GM19099 (cell line): Measurements from ENCODE around the gene STK40.

Experiments used
- POLR2A ChIP-seq: IDR thresholded peaks from 3 replicates; pipeline ENCODE4 v1.6.1; 2011; ENCODE audit warnings: low read depth; ENCODE audit not compliant: insufficient read length; ENCODE audit errors: extremely low read depth

Gene STK40

GRCh38 chr1:36345353-36345752 lies 40.4 kb downstream of the STK40 start:
- no peak for TF ChIP-seq POLR2A

DNA sequence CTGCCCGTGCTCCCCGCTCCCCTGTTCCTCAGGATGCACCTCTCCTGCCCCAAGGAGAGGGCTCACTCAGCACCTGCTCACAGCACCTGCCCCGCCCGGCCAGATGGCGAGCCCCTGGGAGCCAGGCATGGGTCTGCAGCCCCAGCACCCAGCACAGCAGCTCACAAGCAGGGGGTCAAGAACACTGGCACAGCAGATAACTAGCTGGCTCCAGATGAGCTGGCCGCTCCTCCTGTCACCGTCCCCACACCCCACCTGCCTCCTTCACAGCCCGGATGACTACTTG lies 41.4 kb downstream of the STK40 start:
- TF ChIP-seq POLR2A, result no peak

GRCh38 chr1:36343651-36344394 lies 41.9 kb downstream of the STK40 start:
- TF ChIP-seq POLR2A, result no peak

DNA sequence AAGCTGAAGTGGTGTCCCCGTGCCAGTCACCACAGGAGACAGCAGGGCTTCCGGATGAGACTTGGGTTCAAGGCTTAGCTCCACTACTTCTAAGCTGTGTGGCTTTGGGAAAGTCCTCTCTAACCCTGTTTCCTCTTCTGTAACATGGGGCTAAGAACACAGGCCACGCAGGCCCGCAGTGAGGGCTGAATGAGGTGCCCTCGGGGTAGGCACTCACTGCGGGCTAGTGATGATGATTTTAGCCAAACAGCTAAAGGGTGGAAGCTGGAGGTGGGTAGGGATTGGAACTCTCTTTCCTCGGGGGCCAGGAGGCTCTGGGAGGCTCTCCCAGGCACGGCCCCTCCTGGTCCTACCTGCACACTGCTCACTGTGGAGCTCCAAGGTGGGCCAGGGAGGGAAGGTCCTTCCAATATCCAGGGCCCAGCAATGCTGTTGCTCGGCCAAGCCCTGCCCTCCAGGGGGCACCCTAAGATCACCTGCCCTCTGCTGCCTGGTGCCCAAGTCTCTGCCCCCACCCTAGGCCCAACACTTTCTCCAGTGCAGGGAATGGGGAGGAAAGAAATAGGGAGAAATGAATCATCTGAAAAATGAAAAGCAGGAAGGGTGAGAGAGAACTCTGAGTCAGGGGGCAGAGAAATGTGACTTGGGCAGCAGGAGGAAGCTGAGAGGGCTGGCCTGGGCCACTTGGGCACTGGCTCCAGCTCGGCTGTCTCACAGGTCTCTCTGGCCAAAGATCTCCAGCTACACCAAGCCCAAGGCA lies 43.1 kb downstream of the STK40 start:
- no peak for TF ChIP-seq POLR2A

GRCh38 chr1:36341626-36342320 lies 44.0 kb downstream of the STK40 start:
- TF ChIP-seq POLR2A, result no peak

DNA sequence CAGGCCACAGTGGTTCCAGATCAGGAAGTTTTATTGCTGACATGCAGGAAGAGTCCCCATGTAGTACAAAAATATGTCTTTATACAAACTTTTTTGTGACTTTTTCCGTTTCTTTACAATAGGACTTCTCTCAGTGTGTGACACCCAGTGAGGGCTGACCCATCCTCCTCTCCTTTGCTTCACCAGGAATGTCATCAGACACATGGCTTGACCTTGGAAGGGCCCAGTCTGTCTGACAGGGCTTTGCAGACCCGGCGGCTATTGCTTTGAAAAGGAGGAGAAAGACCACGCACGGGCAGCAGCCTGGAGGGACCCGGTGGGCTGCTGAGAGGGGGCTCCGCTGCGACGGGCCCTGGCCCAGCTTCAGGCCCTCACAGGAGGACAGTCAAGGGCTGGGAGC lies 46.1 kb downstream of the STK40 start:
- TF ChIP-seq POLR2A, result no peak

GRCh38 chr1:36339215-36339614 lies 46.5 kb downstream of the STK40 start:
- TF ChIP-seq POLR2A, result no peak

- TF ChIP-seq POLR2A, result no peak
Measured at GRCh38 chr1:36337830-36338229, 47.9 kb downstream of the STK40 start.

DNA sequence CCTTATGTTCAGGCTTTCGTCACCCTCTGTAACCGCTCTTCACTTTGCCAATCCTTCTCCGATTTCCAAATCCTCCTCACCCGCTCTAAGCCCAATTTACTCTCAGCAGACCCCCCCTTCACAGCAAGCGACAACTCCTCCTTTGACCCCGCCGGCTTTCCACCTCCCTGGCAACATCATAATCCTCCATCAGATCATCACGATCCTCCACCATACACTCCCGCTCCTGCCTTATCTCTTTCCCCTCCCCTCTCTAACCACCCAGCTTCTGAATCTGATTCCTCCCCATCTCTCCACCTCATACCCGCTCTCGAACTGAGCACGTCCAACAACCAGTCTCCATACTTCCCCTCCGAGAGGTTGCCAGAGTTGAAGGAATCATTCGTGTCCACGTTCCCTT lies 54.8 kb downstream of the STK40 start:
- TF ChIP-seq POLR2A, result no peak

GRCh38 chr1:36329817-36330216 lies 55.9 kb downstream of the STK40 start:
- no peak for TF ChIP-seq POLR2A

DNA sequence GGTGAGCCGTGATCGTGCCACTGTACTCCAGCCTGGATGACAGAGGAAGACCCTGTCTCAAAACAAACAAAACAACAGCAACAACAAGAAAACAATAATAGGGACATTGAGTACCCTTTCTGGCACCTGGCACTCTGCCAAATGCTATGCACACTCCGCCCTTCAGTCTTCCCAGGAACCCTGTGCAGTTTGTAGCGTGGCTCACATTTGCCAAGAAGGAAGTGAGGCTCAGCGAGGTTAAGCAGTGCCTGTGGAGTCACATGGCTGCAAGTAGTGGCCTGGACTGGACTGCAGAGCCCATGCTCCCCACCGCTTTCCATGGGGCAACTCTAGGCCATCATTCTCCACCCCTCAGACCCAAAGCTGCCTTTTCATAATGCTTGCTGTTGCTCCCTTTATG lies 57.0 kb downstream of the STK40 start:
- TF ChIP-seq POLR2A, result no peak

- no peak for TF ChIP-seq POLR2A
Measured at GRCh38 chr1:36328088-36328480, 57.6 kb downstream of the STK40 start.

DNA sequence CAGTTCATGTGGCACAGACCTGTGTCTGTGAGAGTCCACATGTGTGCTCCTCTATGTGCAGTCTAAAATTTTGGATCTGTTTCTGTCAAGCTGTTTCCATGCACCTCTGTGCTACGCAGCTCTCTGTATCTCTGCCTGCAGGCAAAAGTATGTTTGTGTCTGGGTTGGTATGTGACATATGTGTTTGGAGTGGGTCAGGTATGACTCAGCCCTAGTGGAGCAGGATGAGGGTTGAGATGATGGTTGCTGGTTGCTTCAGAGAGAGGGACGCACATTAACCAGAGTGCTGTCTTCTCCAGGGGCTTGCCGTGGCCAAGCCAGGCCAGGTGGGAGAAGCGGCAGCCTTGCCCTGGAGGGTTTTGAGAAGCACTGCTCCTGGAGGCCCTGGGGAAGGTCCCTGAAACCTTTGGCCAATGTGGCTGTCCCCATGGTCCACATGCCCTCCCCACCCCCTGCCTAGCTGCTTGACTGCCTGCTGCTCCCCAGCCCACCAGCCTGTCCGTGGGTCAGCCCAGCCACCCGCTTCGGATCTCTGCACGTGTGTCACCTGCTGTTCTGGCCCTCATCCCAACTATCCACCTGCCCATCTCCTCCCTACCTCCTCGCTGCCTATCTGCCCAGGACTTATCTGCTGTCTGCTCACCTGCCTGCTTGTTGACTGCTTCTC lies 58.2 kb downstream of the STK40 start:
- no peak for TF ChIP-seq POLR2A

DNA sequence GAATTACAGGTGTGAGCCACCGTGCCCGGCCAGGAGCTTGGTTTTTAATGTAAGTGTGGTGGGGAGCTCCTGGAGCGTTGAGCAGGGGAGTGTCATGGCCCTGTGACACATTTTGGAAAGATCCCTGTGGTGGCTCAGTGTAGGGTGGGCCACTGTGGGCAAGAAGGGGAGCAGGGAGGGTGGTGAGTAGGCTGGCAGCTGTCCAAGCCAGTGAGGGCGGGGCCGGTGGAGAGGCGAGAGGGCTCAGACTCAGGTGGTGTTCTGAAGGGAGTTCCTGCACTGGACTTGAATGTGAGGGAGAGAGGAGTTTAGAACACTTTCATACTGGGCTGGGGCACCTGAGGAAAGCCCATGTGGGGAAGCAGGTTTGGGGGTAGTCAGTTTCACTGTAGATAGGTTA lies 59.2 kb downstream of the STK40 start:
- no peak for TF ChIP-seq POLR2A

- no peak for TF ChIP-seq POLR2A
Measured at GRCh38 chr1:36324353-36324703, 61.4 kb downstream of the STK40 start.

DNA sequence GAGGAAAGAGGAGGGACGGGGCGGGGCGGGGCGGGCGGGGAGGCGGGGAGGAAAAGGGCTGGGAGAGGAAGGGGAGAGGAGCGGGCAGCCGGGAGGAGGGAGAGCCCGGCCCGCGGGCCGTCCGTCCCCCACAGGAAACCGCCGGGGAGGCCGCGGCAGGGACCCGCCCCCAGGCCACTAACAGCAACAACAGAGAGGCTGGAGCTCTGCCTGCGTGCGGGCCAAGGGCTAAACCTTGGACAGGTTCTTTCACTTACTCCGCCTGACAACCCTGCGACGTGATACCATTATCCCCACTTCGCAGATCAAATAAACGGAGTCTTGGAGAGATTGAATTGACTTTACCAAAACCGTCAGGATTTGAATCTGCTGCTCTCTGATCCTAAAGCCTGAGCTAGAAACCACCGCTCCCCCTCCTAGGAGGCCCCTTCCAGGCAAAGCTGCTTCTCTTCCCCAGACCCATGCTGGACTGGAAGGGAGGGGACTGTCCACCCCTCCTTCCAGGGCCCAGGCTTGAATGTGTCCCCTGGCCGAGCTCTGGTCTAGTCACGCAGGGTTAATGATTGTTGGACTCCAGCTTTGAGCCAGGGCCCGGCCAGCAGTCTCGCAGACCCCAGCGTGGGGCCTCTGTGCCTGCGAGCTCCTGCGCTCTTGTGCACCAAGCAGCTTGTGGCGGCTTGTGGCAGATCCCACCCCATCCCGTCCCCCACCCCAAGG lies 61.9 kb downstream of the STK40 start, which contains the start of gene EVA1B:
EVA1B (minus strand) TSS at position 10 of the 717 bp plus-strand sequence. CDS start 608 bp downstream, outside the sequence.
- no peak for TF ChIP-seq POLR2A
